SK-N-SH (cell line): ENCODE data around the gene PRAME. TPM values are rescaled to one million over a fixed set of nuclear protein-coding genes. Genes with fewer than 3 reads are reported as not detected.

Source experiments
- CTCF ChIA-PET: fragments of 300-600, 350-600 bp; formaldehyde crosslinking; extraction: SDS; loops from one replicate; lab custom pipeline; 2021; lab: Yijun Ruan, JAX
- POLR2A ChIA-PET: fragments of 350-600 bp; sonication (Branson Sonifier 250); formaldehyde crosslinking; extraction: SDS; loops from one replicate; lab custom pipeline; 2020; ENCODE audit warnings: antibody characterized with exemption, inconsistent platforms; lab: Yijun Ruan, JAX
- DNase-seq: peaks from one replicate; pipeline ENCODE4 v3.0.0; 2012
- H2AFZ ChIP-seq: fragments of 200-600 bp; sonication (generic); 2 replicates; pipeline ENCODE4 v1.8.1; 2016; ENCODE audit warnings: antibody characterized with exemption, mild to moderate bottlenecking, low read depth
- H3F3A ChIP-seq: fragments of 200-600 bp; sonication (generic); replicated peaks from 2 replicates; pipeline ENCODE3; 2016; ENCODE audit warnings: antibody characterized with exemption, mild to moderate bottlenecking; ENCODE audit not compliant: insufficient read depth
- H3K27ac ChIP-seq, 2 experiments: fragments of 200-500 bp in 1 of 2; fragments of 200-600 bp in 1 of 2; sonication (Bioruptor generic) in 1 of 2; sonication (generic), shearing (Covaris generic) in 1 of 2; 2 replicates each; pipeline versions ENCODE4 v1.5.1 to v1.6.1; 2014 to 2016; ENCODE audit warnings: low read depth in 2 of 2, inconsistent platforms in 1 of 2, low read length in 1 of 2, mild to moderate bottlenecking in 1 of 2, mixed read lengths in 1 of 2
- H3K27me3 ChIP-seq: fragments of 200-600 bp; sonication (generic), shearing (Covaris generic); 2 replicates; pipeline ENCODE4 v1.6.1; 2016; ENCODE audit warnings: mixed run types; ENCODE audit not compliant: insufficient read depth
- H3K36me3 ChIP-seq, 2 experiments: fragments of 200-500 bp in 1 of 2; fragments of 200-600 bp in 1 of 2; sonication (Bioruptor generic) in 1 of 2; sonication (generic) in 1 of 2; replicated peaks in 1 of 2; 2 replicates each; pipeline versions ENCODE3 to v1.5.1; 2014 to 2016; ENCODE audit warnings: low read length in 1 of 2, mild to moderate bottlenecking in 1 of 2; ENCODE audit not compliant: insufficient read depth in 2 of 2, control insufficient read depth in 1 of 2
- H3K4me1 ChIP-seq, 2 experiments: fragments of 200-500 bp in 1 of 2; fragments of 200-600 bp in 1 of 2; sonication (Bioruptor generic) in 1 of 2; sonication (generic), shearing (Covaris generic) in 1 of 2; 2 replicates each; pipeline versions ENCODE4 v1.5.1 to v1.6.1; 2014 to 2016; ENCODE audit warnings: low read depth in 1 of 2, low read length in 1 of 2, mixed run types in 1 of 2; ENCODE audit not compliant: insufficient read depth in 2 of 2, control insufficient read depth in 1 of 2
- H3K4me2 ChIP-seq: fragments of 200-600 bp; sonication (generic), shearing (Covaris generic); 2 replicates; pipeline ENCODE4 v1.6.1; 2017; ENCODE audit warnings: mixed run types
- H3K4me3 ChIP-seq, 2 experiments: fragments of 200-500 bp in 1 of 2; fragments of 200-600 bp in 1 of 2; sonication (Bioruptor generic) in 1 of 2; sonication (generic), shearing (Covaris generic) in 1 of 2; 2 replicates each; pipeline versions ENCODE4 v1.5.1 to v1.8.1; 2014 to 2016; ENCODE audit warnings: low read depth in 2 of 2, inconsistent platforms in 1 of 2, low read length in 1 of 2, mild to moderate bottlenecking in 1 of 2, mixed read lengths in 1 of 2, moderate library complexity in 1 of 2
- H3K79me2 ChIP-seq: fragments of 200-600 bp; sonication (generic); 2 replicates; pipeline ENCODE4 v1.8.1; 2017; ENCODE audit warnings: mild to moderate bottlenecking; ENCODE audit not compliant: insufficient read depth
- H3K9ac ChIP-seq: fragments of 200-600 bp; sonication (generic); 2 replicates; pipeline ENCODE4 v1.6.1; 2017; ENCODE audit warnings: mixed run types
- H3K9me2 ChIP-seq: fragments of 200-600 bp; sonication (generic); 2 replicates; pipeline ENCODE4 v1.6.1; 2017; ENCODE audit warnings: mixed run types
- H3K9me3 ChIP-seq: fragments of 200-600 bp; sonication (generic); 2 replicates; pipeline ENCODE4 v1.6.1; 2017; ENCODE audit warnings: mixed run types, mild to moderate bottlenecking, moderate library complexity
- H4K20me1 ChIP-seq: fragments of 200-600 bp; sonication (generic); 2 replicates; pipeline ENCODE4 v1.6.1; 2017; ENCODE audit warnings: mild to moderate bottlenecking, mixed run types; ENCODE audit not compliant: insufficient read depth
- FOSL2 ChIP-seq: IDR thresholded peaks from 2 replicates; pipeline ENCODE4 v1.4.0; 2012; ENCODE audit warnings: low read depth, mild to moderate bottlenecking, moderate library complexity, borderline replicate concordance
- FOXM1 ChIP-seq: IDR thresholded peaks from 2 replicates; pipeline ENCODE4 v1.4.0; 2012; ENCODE audit warnings: low read depth, mild to moderate bottlenecking
- JUND ChIP-seq: IDR thresholded peaks from 2 replicates; pipeline ENCODE4 v1.4.0; 2012
- MEF2A ChIP-seq: IDR thresholded peaks from 2 replicates; pipeline ENCODE4 v1.4.0; 2012; ENCODE audit warnings: low read depth, borderline replicate concordance
- RFX5 ChIP-seq: IDR thresholded peaks from 2 replicates; pipeline ENCODE4 v1.6.1; 2012; ENCODE audit warnings: mild to moderate bottlenecking, improper control_type of control experiment, low read length
- TEAD4 ChIP-seq: IDR thresholded peaks from 2 replicates; pipeline ENCODE4 v1.4.0; 2012; ENCODE audit warnings: mild to moderate bottlenecking, borderline replicate concordance; ENCODE audit not compliant: insufficient read depth
- YY1 ChIP-seq: IDR thresholded peaks from 2 replicates; pipeline ENCODE4 v1.4.0; 2012; ENCODE audit warnings: low read depth, mild to moderate bottlenecking
- WGBS: methylation state at CpG from one replicate; pipeline ENCODE4 v1.1.6; 2017; ENCODE audit warnings: low lambda C conversion rate; 5-methylcytosine and 5-hydroxymethylcytosine counted together
- polyA plus RNA-seq, 3 experiments: library from polyadenylated mRNA; depleted of rRNA; stranded (reverse); fragments of >200 nt; gene quantifications; 2 replicates each; pipeline ENCODE4 v1.2.3, GENCODE V29; 2012
- TF ChIP-seq, protein P1 (sequence below): IDR thresholded peaks from 2 replicates; pipeline ENCODE4 v1.4.0; 2012; ENCODE audit warnings: low read depth, borderline replicate concordance
- TF ChIP-seq, protein P2 (sequence below): IDR thresholded peaks from 2 replicates; pipeline ENCODE4 v1.4.0; 2012; ENCODE audit warnings: low read depth
- TF ChIP-seq, protein P3 (sequence below): IDR thresholded peaks from 2 replicates; pipeline ENCODE4 v1.4.0; 2012; ENCODE audit warnings: low read depth, borderline replicate concordance

The PRAME gene
- polyA plus RNA-seq, 1 of the 3 experiments (the other 2 are of a cell fraction) = 193 TPM

DNA sequence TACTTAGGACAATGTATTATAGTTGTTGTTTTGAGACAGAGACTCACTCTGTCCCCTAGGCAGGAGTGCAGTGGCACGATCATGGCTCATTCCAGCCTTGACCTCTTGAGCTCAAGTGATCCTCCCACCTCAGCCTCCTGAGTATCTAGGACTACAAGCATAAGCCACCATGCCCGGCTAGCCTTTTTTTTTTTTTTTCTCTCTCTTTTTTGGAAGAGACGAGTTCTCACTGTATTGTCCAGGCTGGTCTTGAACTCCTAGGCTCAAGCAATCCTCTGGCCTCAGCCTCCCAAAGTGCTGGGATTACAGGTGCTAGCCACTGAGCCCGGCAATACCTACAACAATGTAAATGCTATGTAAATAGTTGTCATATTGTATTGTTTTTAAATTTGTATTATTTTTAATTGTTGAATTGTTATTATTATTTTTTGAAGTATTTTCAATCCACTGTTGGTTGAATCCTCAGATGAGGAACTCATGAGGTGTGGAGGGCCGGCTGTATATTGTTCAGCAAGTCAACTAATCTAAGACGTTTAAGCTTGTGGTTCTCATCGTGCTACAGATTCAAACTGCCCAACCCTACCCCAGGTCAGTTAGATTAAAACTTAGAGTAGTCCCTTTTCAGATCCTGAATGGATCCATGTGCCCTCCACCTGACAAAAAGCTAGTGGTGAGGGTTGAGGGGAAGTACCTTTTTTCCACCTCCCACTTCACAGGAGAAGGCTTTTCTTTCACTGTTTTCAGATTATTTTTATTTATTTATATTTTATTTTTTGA is 27.1 kb downstream of the PRAME start:
- H3K4me1 ChIP-seq = no peaks in the 10 kb centered on the region
- H3K36me3 ChIP-seq = no peaks in the 10 kb centered on the region
- 61% methylated on average over 7 of the region's 7 CpGs for WGBS
- CTCF ChIA-PET = interaction anchor here (0.9 to 1.5 kb wide), 2 partner anchors 23 to 27 kb away, joined by 3 to 5 read pairs; partner anchors contain the start of genes PRAME and ZNF280B
- TF ChIP-seq FOXM1 = no peak
- TF ChIP-seq, protein P1, sequence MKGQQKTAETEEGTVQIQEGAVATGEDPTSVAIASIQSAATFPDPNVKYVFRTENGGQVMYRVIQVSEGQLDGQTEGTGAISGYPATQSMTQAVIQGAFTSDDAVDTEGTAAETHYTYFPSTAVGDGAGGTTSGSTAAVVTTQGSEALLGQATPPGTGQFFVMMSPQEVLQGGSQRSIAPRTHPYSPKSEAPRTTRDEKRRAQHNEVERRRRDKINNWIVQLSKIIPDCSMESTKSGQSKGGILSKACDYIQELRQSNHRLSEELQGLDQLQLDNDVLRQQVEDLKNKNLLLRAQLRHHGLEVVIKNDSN = no peak
- no peak for TF ChIP-seq JUND
- no peak for TF ChIP-seq RFX5
- no peak overlapping the region for H3K4me2 ChIP-seq
- H3K27me3 ChIP-seq = no peaks in the 10 kb centered on the region
- no peak overlapping the region for H3K9ac ChIP-seq
- H3K9me3 ChIP-seq = no peaks in the 10 kb centered on the region
- no peak overlapping the region for H3K4me3 ChIP-seq
- no peaks in the 10 kb centered on the region for H3F3A ChIP-seq
- DNase-seq = no peak
- no peaks in the 10 kb centered on the region for H4K20me1 ChIP-seq
- POLR2A ChIA-PET = no interaction called here
- H3K27ac ChIP-seq = no peak overlapping the region
- H3K79me2 ChIP-seq = no peaks in the 10 kb centered on the region
- H2AFZ ChIP-seq = no peak overlapping the region
- H3K9me2 ChIP-seq = no peaks in the 10 kb centered on the region

DNA sequence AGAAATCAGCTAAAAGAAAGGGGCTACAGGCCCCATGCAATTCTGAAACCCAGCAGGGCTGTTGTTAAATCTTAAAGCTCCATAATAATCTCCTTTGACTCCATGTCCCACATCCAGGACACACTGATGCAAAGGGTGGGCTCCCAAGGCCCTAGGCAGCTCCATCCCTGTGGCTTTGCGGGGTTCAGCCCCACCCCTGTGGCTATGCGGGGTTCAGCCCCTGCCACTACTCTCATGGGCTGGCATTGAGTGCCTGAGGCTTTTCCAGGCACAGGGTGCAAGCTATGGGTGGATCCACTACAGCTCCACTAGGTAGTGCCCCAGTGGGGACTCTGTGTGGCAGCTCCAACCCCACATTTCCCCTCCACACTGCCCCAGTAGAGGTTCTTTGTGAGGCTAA is 30.3 kb downstream of the PRAME start:
- Histone ChIP-seq H3F3A (no peaks in the 10 kb centered on the region), H3K4me3 (no peak overlapping the region), H3K27ac (no peak overlapping the region), H3K79me2 (no peaks in the 10 kb centered on the region), H3K9me2 (no peaks in the 10 kb centered on the region), H3K27me3 (peaks cover 7% of the 10 kb centered on the region), H4K20me1 (no peaks in the 10 kb centered on the region), H3K36me3 (no peaks in the 10 kb centered on the region), H3K4me2 (no peak overlapping the region), H3K9ac (no peak overlapping the region), H3K9me3 (no peaks in the 10 kb centered on the region), H2AFZ (no peak overlapping the region), H3K4me1 (no peaks in the 10 kb centered on the region)
- TF ChIP-seq YY1 (no peak), TEAD4 (no peak), FOSL2 (no peak), MEF2A (no peak), RFX5 (no peak)
- TF ChIP-seq, protein P1 = no peak
- TF ChIP-seq, protein P2, sequence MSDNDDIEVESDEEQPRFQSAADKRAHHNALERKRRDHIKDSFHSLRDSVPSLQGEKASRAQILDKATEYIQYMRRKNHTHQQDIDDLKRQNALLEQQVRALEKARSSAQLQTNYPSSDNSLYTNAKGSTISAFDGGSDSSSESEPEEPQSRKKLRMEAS = no peak
- TF ChIP-seq, protein P3, sequence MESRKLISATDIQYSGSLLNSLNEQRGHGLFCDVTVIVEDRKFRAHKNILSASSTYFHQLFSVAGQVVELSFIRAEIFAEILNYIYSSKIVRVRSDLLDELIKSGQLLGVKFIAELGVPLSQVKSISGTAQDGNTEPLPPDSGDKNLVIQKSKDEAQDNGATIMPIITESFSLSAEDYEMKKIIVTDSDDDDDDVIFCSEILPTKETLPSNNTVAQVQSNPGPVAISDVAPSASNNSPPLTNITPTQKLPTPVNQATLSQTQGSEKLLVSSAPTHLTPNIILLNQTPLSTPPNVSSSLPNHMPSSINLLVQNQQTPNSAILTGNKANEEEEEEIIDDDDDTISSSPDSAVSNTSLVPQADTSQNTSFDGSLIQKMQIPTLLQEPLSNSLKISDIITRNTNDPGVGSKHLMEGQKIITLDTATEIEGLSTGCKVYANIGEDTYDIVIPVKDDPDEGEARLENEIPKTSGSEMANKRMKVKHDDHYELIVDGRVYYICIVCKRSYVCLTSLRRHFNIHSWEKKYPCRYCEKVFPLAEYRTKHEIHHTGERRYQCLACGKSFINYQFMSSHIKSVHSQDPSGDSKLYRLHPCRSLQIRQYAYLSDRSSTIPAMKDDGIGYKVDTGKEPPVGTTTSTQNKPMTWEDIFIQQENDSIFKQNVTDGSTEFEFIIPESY = no peak
- POLR2A ChIA-PET = no interaction called here
- WGBS = 66% methylated on average over 2 of the region's 2 CpGs
- no peak for DNase-seq
- CTCF ChIA-PET = interaction anchor here (0.7 to 1.2 kb wide), 4 partner anchors 20 to 225 kb away, joined by 3 to 4 read pairs (median 3); partner anchors contain the start of gene PRAME
